HepG2 (cell line): ENCODE data around the gene MRPL34. TPM values are rescaled to one million over a fixed set of nuclear protein-coding genes. Genes with fewer than 3 reads are reported as not detected.
A peak's percentile ranks its signal among the peaks of the same experiment; 100 is the strongest.

Experiments
- ATAC-seq: fragments of 200-7000 bp; cut with Tn5 transposase; 3 replicates; pipeline ENCODE4 v1.9.1; 2020; ENCODE audit warnings: mild to moderate bottlenecking, moderate library complexity
- BruUV-seq: library from RNA; stranded (reverse); fragments of 400-500 nt; replicated peaks from 2 replicates; lab custom pipeline; 2021; lab: Mats Ljungman, UMichigan
- CTCF ChIA-PET: fragments of 300-600 bp; formaldehyde crosslinking; extraction: SDS; loops from one replicate; lab custom pipeline; 2021; ENCODE audit warnings: low total read pairs, inconsistent platforms, low intra/inter-chr PET ratio; lab: Yijun Ruan, JAX
- POLR2A ChIA-PET: fragments of 350-600 bp; sonication (Branson Sonifier 250); formaldehyde crosslinking; loops from one replicate; lab custom pipeline; 2020; ENCODE audit warnings: antibody characterized with exemption, inconsistent platforms; lab: Yijun Ruan, JAX
- DNase-seq: peaks from one replicate; pipeline ENCODE4 v3.0.0-alpha.2; 2015; ENCODE audit warnings: low spot score
- FAIRE-seq: peaks from 3 replicates; lab custom pipeline; 2011; peaks lifted over from hg19 to GRCh38; lab: Jason Lieb, UNC
- H2AFZ ChIP-seq: one replicate; pipeline ENCODE4 v1.6.1; 2011; ENCODE audit warnings: low read length, inconsistent platforms
- H3K27ac ChIP-seq: fragments of 300-600 bp; 3 replicates; pipeline ENCODE4 v1.8.0; 2011; ENCODE audit warnings: mixed run types, mild to moderate bottlenecking, mixed read lengths, low read length, inconsistent platforms; ENCODE audit not compliant: insufficient read depth; ENCODE audit errors: extremely low read length
- H3K27me3 ChIP-seq, 2 experiments: fragments of 200-600 bp in 1 of 2; 2 replicates in 1 of 2; 3 replicates in 1 of 2; pipeline versions ENCODE4 v1.6.0 to v1.8.0; 2011; ENCODE audit warnings: low read length in 2 of 2, mild to moderate bottlenecking in 2 of 2, moderate library complexity in 2 of 2, inconsistent platforms in 1 of 2; ENCODE audit not compliant: insufficient read depth in 2 of 2, control insufficient read depth in 1 of 2
- H3K36me3 ChIP-seq, 2 experiments: fragments of 200-600 bp in 1 of 2; replicated peaks in 1 of 2; 2 replicates in 1 of 2; 3 replicates in 1 of 2; pipeline versions ENCODE4 v1.5.1 to v1.8.0; 2011; ENCODE audit warnings: low read length in 2 of 2, inconsistent platforms in 1 of 2; ENCODE audit not compliant: insufficient read depth in 2 of 2, control insufficient read depth in 1 of 2
- H3K4me1 ChIP-seq: 2 replicates; pipeline ENCODE4 v1.5.1; 2012; ENCODE audit warnings: low read length, inconsistent platforms; ENCODE audit not compliant: insufficient read depth
- H3K4me2 ChIP-seq: 2 replicates; pipeline ENCODE4 v1.6.0; 2011; ENCODE audit warnings: low read depth, low read length, inconsistent platforms
- H3K4me3 ChIP-seq, 3 experiments: fragments of 200-600 bp in 1 of 3; sonication (generic), shearing (Covaris generic) in 1 of 3; replicated peaks in 1 of 3; 2 replicates each; pipeline ENCODE4 v1.5.1; 2011 to 2016; ENCODE audit warnings: low read length in 3 of 3, inconsistent platforms in 2 of 3, low read depth in 2 of 3, mild to moderate bottlenecking in 2 of 3, control low read depth in 1 of 3, mixed read lengths in 1 of 3; ENCODE audit not compliant: insufficient read depth in 1 of 3
- H3K79me2 ChIP-seq: one replicate; pipeline ENCODE4 v1.6.1; 2011; ENCODE audit warnings: low read length, inconsistent platforms; ENCODE audit not compliant: insufficient read depth
- H3K9ac ChIP-seq: 2 replicates; pipeline ENCODE4 v1.6.0; 2011; ENCODE audit warnings: mild to moderate bottlenecking, low read depth, low read length, inconsistent platforms; ENCODE audit not compliant: insufficient read depth
- H3K9me3 ChIP-seq: 2 replicates; pipeline ENCODE4 v1.5.1; 2012; ENCODE audit warnings: mild to moderate bottlenecking, low read length
- H4K20me1 ChIP-seq: 2 replicates; pipeline ENCODE4 v1.6.0; 2011; ENCODE audit warnings: inconsistent platforms, mild to moderate bottlenecking, low read length, moderate library complexity; ENCODE audit not compliant: insufficient read depth
- CTCF ChIP-seq: sonication (generic); formaldehyde crosslinking; IDR thresholded peaks from 2 replicates; pipeline ENCODE4 v1.5.0; 2020; ENCODE audit warnings: mild to moderate bottlenecking, missing genetic modification reagents, moderate library complexity
- EEA1 ChIP-seq: sonication (generic); formaldehyde crosslinking; IDR thresholded peaks from 2 replicates; pipeline ENCODE4 v1.5.1; 2020; ENCODE audit warnings: mild to moderate bottlenecking, missing genetic modification reagents, borderline replicate concordance
- ETV5 ChIP-seq: IDR thresholded peaks from 2 replicates; pipeline ENCODE4 v1.6.1; 2018; ENCODE audit warnings: missing biosample characterization, missing genetic modification reagents, inconsistent platforms, borderline replicate concordance
- GABPA ChIP-seq, 2 experiments: IDR thresholded peaks; 2 replicates each; pipeline ENCODE4 v1.6.1; 2011 to 2016; ENCODE audit warnings: low read depth in 2 of 2, low read length in 1 of 2, missing biosample characterization in 1 of 2, missing genetic modification characterization in 1 of 2
- KMT2A ChIP-seq: sonication (generic); formaldehyde crosslinking; IDR thresholded peaks from 2 replicates; pipeline ENCODE4 v1.4.0; 2020; ENCODE audit warnings: missing genetic modification reagents
- PHF21A ChIP-seq: sonication (generic); formaldehyde crosslinking; IDR thresholded peaks from 2 replicates; pipeline ENCODE4 v1.5.0; 2020; ENCODE audit warnings: mild to moderate bottlenecking, missing genetic modification reagents
- TSC22D2 ChIP-seq: sonication (generic); formaldehyde crosslinking; IDR thresholded peaks from 2 replicates; pipeline ENCODE4 v1.5.1; 2020; ENCODE audit warnings: missing genetic modification reagents, mild to moderate bottlenecking, borderline replicate concordance
- ZBTB1 ChIP-seq: sonication (generic); formaldehyde crosslinking; IDR thresholded peaks from 2 replicates; pipeline ENCODE4 v1.4.0; 2020; ENCODE audit warnings: missing genetic modification reagents, borderline replicate concordance
- ZNF430 ChIP-seq: sonication (generic); formaldehyde crosslinking; IDR thresholded peaks from 2 replicates; pipeline ENCODE4 v1.9.0; 2021; ENCODE audit warnings: mild to moderate bottlenecking, missing genetic modification reagents
- ZNF703 ChIP-seq: sonication (generic); formaldehyde crosslinking; IDR thresholded peaks from 2 replicates; pipeline ENCODE4 v1.5.1; 2020; ENCODE audit warnings: missing genetic modification reagents, mild to moderate bottlenecking, moderate library complexity, borderline replicate concordance
- WGBS: methylation state at CpG from one replicate; pipeline ENCODE4 v1.1.6; 2017; ENCODE audit warnings: low lambda C conversion rate; 5-methylcytosine and 5-hydroxymethylcytosine counted together
- in situ Hi-C: cut with HindIII; loops from 2 replicates; pipeline ENCODE4 v1.10.0; 2017; ENCODE audit warnings: low pct_unique_long_range_greater_than_20kb; ENCODE audit not compliant: extremely low pct_ligation_motif_present
- intact Hi-C: fragments of 100-400 bp; cut with micrococcal nuclease; formaldehyde crosslinking; loops from one replicate; pipeline ENCODE4 v1.10.0; 2022; ENCODE audit not compliant: unreplicated experiment
- polyA plus RNA-seq, 8 experiments: library from polyadenylated mRNA; depleted of rRNA in 3 of 8; stranded (reverse) in 7 of 8; unstranded in 1 of 8; fragments of >200 nt; fragmentation: Illumina TruSeq in 4 of 8; extraction: Trizol in 4 of 8; gene quantifications; 2 replicates each; pipeline versions ENCODE4 v1.2.1 to v1.2.3, GENCODE V29; 2011 to 2016; ENCODE audit warnings: low read depth in 4 of 8, missing spikeins in 1 of 8, mixed read lengths in 1 of 8; ENCODE audit not compliant: insufficient read depth in 1 of 8
- total RNA-seq, 5 experiments: library from RNA; depleted of rRNA; stranded (reverse); fragments of >200 nt; fragmentation: Illumina TruSeq; extraction: Trizol; gene quantifications; 2 replicates each; pipeline ENCODE4 v1.2.3, GENCODE V29; 2016; ENCODE audit warnings: low read depth in 1 of 5

Gene MRPL34
- total and polyA plus RNA-seq, 2 of the 13 experiments (the other 11 are each of a cell fraction or from before 2014, with no cell fraction given), result 74.0 to 77.3 TPM

GRCh38 chr19:17347361-17347760, 41.7 kb downstream of the MRPL34 start (continued):
- TF ChIP-seq EEA1 (CRISPR knock-in tag) (no peak), ZNF703 (CRISPR knock-in tag) (no peak), KMT2A (CRISPR knock-in tag) (no peak)

- FAIRE-seq (no peak), ATAC-seq (no peak), DNase-seq (no peak)
- peaks cover 1 to 22% of the 10 kb centered on the region in 2 experiments; a peak in 3 of 5 replicates for H3K27me3 ChIP-seq
- 9% methylated on average over 2 of the region's 2 CpGs for WGBS
- no peak overlapping the region for H3K27ac ChIP-seq
- H3K9me3 ChIP-seq, result no peaks in the 10 kb centered on the region
- H3K4me2 ChIP-seq, result no peak overlapping the region
- BruUV-seq, result no TSS peak
- in situ Hi-C loops, result loop anchor here (5.0 kb wide), 1 partner anchor 39 kb away; no protein-coding TSS in a partner anchor
- peaks cover 19% of the 10 kb centered on the region; the same call in 1 of the 2 replicates for H3K4me1 ChIP-seq
- H2AFZ ChIP-seq, result no peak overlapping the region
- no peak overlapping the region for H3K9ac ChIP-seq
- ChIA-PET POLR2A (interaction anchor here (1.6 kb wide), 1 partner anchor 10 kb away, joined by 5 read pairs; the partner anchor contains the start of gene GTPBP3), CTCF (interaction anchor here (4.2 kb wide), 1 partner anchor 38 kb away, joined by 49 read pairs; no protein-coding TSS in a partner anchor)
- H3K4me3 ChIP-seq, result no peak overlapping the region
- no peaks in the 10 kb centered on the region for H3K36me3 ChIP-seq
- intact Hi-C loops, result loop anchor here (10.0 kb wide), 1 partner anchor 117 kb away; the partner anchor contains the start of gene NXNL1
- TF ChIP-seq ZBTB1, result no peak
- TF ChIP-seq, all 625 proteins: peak for 0
- no peaks in the 10 kb centered on the region for H3K79me2 ChIP-seq
- H4K20me1 ChIP-seq, result no peaks in the 10 kb centered on the region
These were observed 42.2 kb downstream of the MRPL34 start for GRCh38 chr19:17347877-17348276.

- no peaks in the 10 kb centered on the region for H3K9me3 ChIP-seq
- intact Hi-C loops (loop anchor here (10.0 kb wide), 1 partner anchor 116 kb away; the partner anchor contains the start of gene NXNL1), in situ Hi-C loops (loop anchor here (5.0 kb wide), 1 partner anchor 39 kb away; no protein-coding TSS in a partner anchor)
- POLR2A ChIA-PET, result interaction anchor here (1.6 kb wide), 1 partner anchor 11 kb away, joined by 5 read pairs; the partner anchor contains the start of gene GTPBP3
- H3K79me2 ChIP-seq, result no peaks in the 10 kb centered on the region
- DNase-seq, result peak; percentile 42
- H3K4me1 ChIP-seq, result peaks cover 19% of the 10 kb centered on the region; the same call in 1 of the 2 replicates
- FAIRE-seq, result no peak
- CTCF ChIA-PET, result interaction anchor here (4.2 kb wide), 1 partner anchor 37 kb away, joined by 49 read pairs; no protein-coding TSS in a partner anchor
- no peak overlapping the region for H3K9ac ChIP-seq
- no peak overlapping the region for H3K27ac ChIP-seq
- WGBS, result 2% methylated on average over 7 of the region's 12 CpGs
- ATAC-seq, result peak; percentile 16; the same call in 1 of the 3 replicates
- H3K4me3 ChIP-seq, result no peak overlapping the region
- no peaks in the 10 kb centered on the region for H4K20me1 ChIP-seq
- H3K4me2 ChIP-seq, result peak overlapping the region; percentile 33; the same call in 1 of the 2 replicates
- BruUV-seq, result no TSS peak
- no peaks in the 10 kb centered on the region for H3K36me3 ChIP-seq
- no peak overlapping the region for H2AFZ ChIP-seq
- H3K27me3 ChIP-seq, result peaks cover 1 to 28% of the 10 kb centered on the region in 2 experiments; a peak in 3 of 5 replicates
- TF ChIP-seq PHF21A (CRISPR knock-in tag) (0 out of 2 replicates have a peak, but pooled peaks have one; percentile 27), GABPA (IDR thresholded peaks at IDR 0.05; ENCODE audit: low read depth, low read length) (no peak), GABPA (CRISPR knock-in tag; IDR thresholded peaks at IDR 0.05; ENCODE audit: low read depth) (peak; percentile 48), ETV5 (peak; percentile 73; the same call in 1 of the 2 replicates), ZNF430 (CRISPR knock-in tag) (no peak), TSC22D2 (CRISPR knock-in tag) (no peak), CTCF (CRISPR knock-in tag) (peak; percentile 20; the same call in 1 of the 2 replicates)
These were observed 43.0 kb downstream of the MRPL34 start for GRCh38 chr19:17348700-17349099.
